PFSK-1 (cell line): ENCODE results near the gene DCT. TPM values are rescaled to one million over a fixed set of nuclear protein-coding genes. Genes with fewer than 3 reads are reported as not detected.

Experiments
- FOXP2 ChIP-seq: optimal IDR thresholded peaks from 2 replicates; pipeline ENCODE3; 2011; ENCODE audit warnings: borderline replicate concordance, control low read depth, inconsistent platforms; ENCODE audit not compliant: insufficient read depth; ENCODE audit errors: extremely low read length, extremely low read depth
- POLR2AphosphoS5 ChIP-seq: IDR thresholded peaks from 2 replicates; pipeline ENCODE4 v1.6.1; 2012; ENCODE audit warnings: low read depth, mild to moderate bottlenecking, control low read depth, low read length, moderate library complexity
- SIN3A ChIP-seq: IDR thresholded peaks from 2 replicates; pipeline ENCODE4 v1.6.1; 2012; ENCODE audit warnings: mild to moderate bottlenecking, low read length, moderate library complexity, borderline replicate concordance; ENCODE audit not compliant: insufficient read depth
- TAF1 ChIP-seq: IDR thresholded peaks from 2 replicates; pipeline ENCODE4 v1.6.1; 2012; ENCODE audit warnings: low read length, control low read depth, borderline replicate concordance; ENCODE audit not compliant: insufficient read depth
- polyA plus RNA-seq: library from polyadenylated mRNA; unstranded; fragments of >200 nt; gene quantifications from one replicate; pipeline ENCODE4 v1.2.1, GENCODE V29; 2012; ENCODE audit warnings: low read depth, missing spikeins; ENCODE audit not compliant: insufficient read length
- TF ChIP-seq, protein P1 (sequence below), 2 experiments: IDR thresholded peaks; 2 replicates each; pipeline versions ENCODE4 v1.6.1 to v1.8.0; 2011 to 2012; ENCODE audit warnings: low read depth in 2 of 2, low read length in 2 of 2, control low read depth in 1 of 2, inconsistent platforms in 1 of 2, mild to moderate bottlenecking in 1 of 2, moderate library complexity in 1 of 2; ENCODE audit not compliant: insufficient read depth in 1 of 2

DCT gene
- not detected for polyA plus RNA-seq

GRCh38 chr13:94479616-94480015, at the start of gene DCT:
Gene DCT, minus strand, starts transcription at chr13:94479682. Its CDS starts 427 bp downstream, at chr13:94479255.
- TF ChIP-seq FOXP2 (no peak), TAF1 (no peak), SIN3A (no peak), POLR2AphosphoS5 (no peak)
- TF ChIP-seq, protein P1, sequence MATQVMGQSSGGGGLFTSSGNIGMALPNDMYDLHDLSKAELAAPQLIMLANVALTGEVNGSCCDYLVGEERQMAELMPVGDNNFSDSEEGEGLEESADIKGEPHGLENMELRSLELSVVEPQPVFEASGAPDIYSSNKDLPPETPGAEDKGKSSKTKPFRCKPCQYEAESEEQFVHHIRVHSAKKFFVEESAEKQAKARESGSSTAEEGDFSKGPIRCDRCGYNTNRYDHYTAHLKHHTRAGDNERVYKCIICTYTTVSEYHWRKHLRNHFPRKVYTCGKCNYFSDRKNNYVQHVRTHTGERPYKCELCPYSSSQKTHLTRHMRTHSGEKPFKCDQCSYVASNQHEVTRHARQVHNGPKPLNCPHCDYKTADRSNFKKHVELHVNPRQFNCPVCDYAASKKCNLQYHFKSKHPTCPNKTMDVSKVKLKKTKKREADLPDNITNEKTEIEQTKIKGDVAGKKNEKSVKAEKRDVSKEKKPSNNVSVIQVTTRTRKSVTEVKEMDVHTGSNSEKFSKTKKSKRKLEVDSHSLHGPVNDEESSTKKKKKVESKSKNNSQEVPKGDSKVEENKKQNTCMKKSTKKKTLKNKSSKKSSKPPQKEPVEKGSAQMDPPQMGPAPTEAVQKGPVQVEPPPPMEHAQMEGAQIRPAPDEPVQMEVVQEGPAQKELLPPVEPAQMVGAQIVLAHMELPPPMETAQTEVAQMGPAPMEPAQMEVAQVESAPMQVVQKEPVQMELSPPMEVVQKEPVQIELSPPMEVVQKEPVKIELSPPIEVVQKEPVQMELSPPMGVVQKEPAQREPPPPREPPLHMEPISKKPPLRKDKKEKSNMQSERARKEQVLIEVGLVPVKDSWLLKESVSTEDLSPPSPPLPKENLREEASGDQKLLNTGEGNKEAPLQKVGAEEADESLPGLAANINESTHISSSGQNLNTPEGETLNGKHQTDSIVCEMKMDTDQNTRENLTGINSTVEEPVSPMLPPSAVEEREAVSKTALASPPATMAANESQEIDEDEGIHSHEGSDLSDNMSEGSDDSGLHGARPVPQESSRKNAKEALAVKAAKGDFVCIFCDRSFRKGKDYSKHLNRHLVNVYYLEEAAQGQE (IDR thresholded peaks at IDR 0.05; ENCODE audit: insufficient read depth in 1 of 2, low read depth in 2 of 2, low read length in 2 of 2) = no peak

- TF ChIP-seq TAF1 = no peak
- TF ChIP-seq SIN3A = no peak
- TF ChIP-seq POLR2AphosphoS5 = no peak
- TF ChIP-seq FOXP2 = no peak
- TF ChIP-seq, protein P1 (IDR thresholded peaks at IDR 0.05; ENCODE audit: insufficient read depth in 1 of 2, low read depth in 2 of 2, low read length in 2 of 2) = no peak
Observed at GRCh38 chr13:94525781-94526180, 46.3 kb upstream of the DCT start.

DNA sequence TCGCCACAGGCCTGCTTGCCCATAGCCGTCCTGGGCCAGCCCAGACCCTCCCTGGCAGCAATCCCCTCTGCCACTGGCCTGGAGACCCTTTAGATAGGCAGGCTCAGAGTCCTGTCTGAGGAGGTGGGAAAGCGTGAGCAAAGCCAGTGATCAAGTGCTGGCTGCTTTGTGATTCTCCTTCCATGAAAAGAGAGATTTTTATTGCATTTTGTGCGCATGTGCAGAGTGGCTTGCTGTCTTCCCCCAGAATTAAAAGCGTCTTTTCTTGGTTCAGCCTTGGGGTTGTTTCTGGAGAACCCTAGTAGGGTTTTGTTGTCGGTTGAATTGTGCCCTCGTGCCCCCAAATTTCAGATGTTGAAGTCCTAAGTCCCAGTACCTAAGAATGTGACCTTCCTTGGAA, 44.9 kb upstream of the DCT start:
- TF ChIP-seq FOXP2 (no peak), SIN3A (no peak), POLR2AphosphoS5 (no peak), TAF1 (no peak)
- TF ChIP-seq, protein P1 (IDR thresholded peaks at IDR 0.05; ENCODE audit: insufficient read depth in 1 of 2, low read depth in 2 of 2, low read length in 2 of 2) = no peak

GRCh38 chr13:94520001-94520400, 40.5 kb upstream of the DCT start:
- TF ChIP-seq TAF1 (no peak), SIN3A (no peak), POLR2AphosphoS5 (no peak), FOXP2 (no peak)
- TF ChIP-seq, protein P1 (IDR thresholded peaks at IDR 0.05; ENCODE audit: insufficient read depth in 1 of 2, low read depth in 2 of 2, low read length in 2 of 2) = no peak

- TF ChIP-seq, protein P1 (IDR thresholded peaks at IDR 0.05; ENCODE audit: insufficient read depth in 1 of 2, low read depth in 2 of 2, low read length in 2 of 2) = no peak
- TF ChIP-seq FOXP2 = no peak
Observed at GRCh38 chr13:94516456-94516855, 37.0 kb upstream of the DCT start.
